Nephron (organoid): ENCODE results near the gene CACNA1C.

Experiments used
- H3K27ac Mint-ChIP-seq, 3 experiments: 2 replicates each; pipeline ENCODE4 v1.8.0; 2020; ENCODE audit warnings: mixed read lengths in 3 of 3, mild to moderate bottlenecking in 2 of 3, moderate library complexity in 1 of 3
- H3K27me3 Mint-ChIP-seq: 2 replicates; pipeline ENCODE4 v1.8.0; 2021; ENCODE audit warnings: low read depth, mild to moderate bottlenecking, moderate library complexity, mixed read lengths
- H3K36me3 Mint-ChIP-seq: 2 replicates; pipeline ENCODE4 v1.8.0; 2020; ENCODE audit warnings: low read depth, mixed read lengths
- H3K4me1 Mint-ChIP-seq: 2 replicates; pipeline ENCODE4 v1.8.0; 2020; ENCODE audit warnings: mixed read lengths
- H3K4me3 Mint-ChIP-seq, 3 experiments: 2 replicates each; pipeline ENCODE4 v1.8.0; 2020; ENCODE audit warnings: mild to moderate bottlenecking in 3 of 3, mixed read lengths in 3 of 3, moderate library complexity in 2 of 3
- H3K9me3 Mint-ChIP-seq: 2 replicates; pipeline ENCODE4 v1.8.0; 2020; ENCODE audit warnings: mixed read lengths
- CTCF ChIP-seq, 3 experiments: fragments of 200-600 bp; sonication (generic); IDR thresholded peaks; one replicate each; pipeline ENCODE4 v1.5.0; 2021; ENCODE audit warnings: antibody characterized with exemption in 3 of 3; ENCODE audit not compliant: unreplicated experiment in 3 of 3

Gene CACNA1C

GRCh38 chr12:2029851-2030250 lies 22.9 kb upstream of the CACNA1C start:
- no peak for TF ChIP-seq CTCF (IDR thresholded peaks at IDR 0.05; ENCODE audit: unreplicated experiment in 3 of 3)
- H3K9me3 Mint-ChIP-seq: no peaks in the 10 kb centered on the region
- peaks cover 17% of the 10 kb centered on the region for H3K27me3 Mint-ChIP-seq
- no peaks in the 10 kb centered on the region for H3K36me3 Mint-ChIP-seq
- no peak overlapping the region for H3K4me3 Mint-ChIP-seq
- H3K4me1 Mint-ChIP-seq: peaks cover 5% of the 10 kb centered on the region
- no peak overlapping the region for H3K27ac Mint-ChIP-seq

- Mint-ChIP-seq H3K27me3 (peaks cover 35% of the 10 kb centered on the region), H3K9me3 (no peaks in the 10 kb centered on the region), H3K4me3 (no peak overlapping the region), H3K27ac (no peak overlapping the region), H3K4me1 (peaks cover 15% of the 10 kb centered on the region), H3K36me3 (no peaks in the 10 kb centered on the region)
- no peak for TF ChIP-seq CTCF (IDR thresholded peaks at IDR 0.05; ENCODE audit: unreplicated experiment in 3 of 3)
Measured at GRCh38 chr12:2032506-2032905, 20.3 kb upstream of the CACNA1C start.

- H3K36me3 Mint-ChIP-seq: no peaks in the 10 kb centered on the region
- H3K9me3 Mint-ChIP-seq: no peaks in the 10 kb centered on the region
- H3K27ac Mint-ChIP-seq: no peak overlapping the region
- H3K27me3 Mint-ChIP-seq: peaks cover 49% of the 10 kb centered on the region
- peaks cover 15% of the 10 kb centered on the region for H3K4me1 Mint-ChIP-seq
- peak overlapping the region; percentile 66 to 68 (median 68) for H3K4me3 Mint-ChIP-seq
- peak; percentile 91 to 97 (median 96) for TF ChIP-seq CTCF (IDR thresholded peaks at IDR 0.05; ENCODE audit: unreplicated experiment in 3 of 3)
Measured at GRCh38 chr12:2034633-2035430, 18.0 kb upstream of the CACNA1C start.

GRCh38 chr12:2035431-2036055 lies 17.2 kb upstream of the CACNA1C start:
- peak overlapping the region; percentile 66 to 68 (median 68) for H3K4me3 Mint-ChIP-seq
- no peak for TF ChIP-seq CTCF (IDR thresholded peaks at IDR 0.05; ENCODE audit: unreplicated experiment in 3 of 3)
- peak overlapping the region in 1 of 3 experiments; percentile 58 for H3K27ac Mint-ChIP-seq
- H3K27me3 Mint-ChIP-seq: peaks cover 50% of the 10 kb centered on the region
- H3K4me1 Mint-ChIP-seq: peaks cover 15% of the 10 kb centered on the region
- H3K36me3 Mint-ChIP-seq: no peaks in the 10 kb centered on the region
- no peaks in the 10 kb centered on the region for H3K9me3 Mint-ChIP-seq

- H3K36me3 Mint-ChIP-seq: no peaks in the 10 kb centered on the region
- peaks cover 15% of the 10 kb centered on the region for H3K4me1 Mint-ChIP-seq
- H3K9me3 Mint-ChIP-seq: no peaks in the 10 kb centered on the region
- H3K4me3 Mint-ChIP-seq: no peak overlapping the region
- TF ChIP-seq CTCF (IDR thresholded peaks at IDR 0.05; ENCODE audit: unreplicated experiment in 3 of 3): no peak
- peaks cover 40% of the 10 kb centered on the region for H3K27me3 Mint-ChIP-seq
- H3K27ac Mint-ChIP-seq: no peak overlapping the region
Measured at GRCh38 chr12:2039034-2039433, 13.8 kb upstream of the CACNA1C start.
